ENCODE data around the gene MAP1LC3A. TPM values are rescaled to one million over a fixed set of nuclear protein-coding genes. Genes with fewer than 3 reads are reported as not detected.

Gene MAP1LC3A
- total RNA-seq, 1 donor from 2014 or later: 71.5 TPM

- no peaks in the 10 kb centered on the region for H3K9me3 ChIP-seq
- no peaks in the 10 kb centered on the region for H3K27me3 ChIP-seq
- TF ChIP-seq POLR2A (IDR thresholded peaks at IDR 0.05): no peak
- no peak for TF ChIP-seq POLR2AphosphoS5 (IDR thresholded peaks at IDR 0.05; ENCODE audit: insufficient read depth in 1 of 2, low read depth in 1 of 2)
- no peak for TF ChIP-seq CTCF (IDR thresholded peaks at IDR 0.05)
- peaks cover 23% of the 10 kb centered on the region for H3K4me1 ChIP-seq
- intact Hi-C loops (cut with DNase I): no loop called here
- H3K4me3 ChIP-seq: peak overlapping the region; percentile 78 to 94
- H3K27ac ChIP-seq: peak overlapping the region; percentile 95
- no peaks in the 10 kb centered on the region for H3K36me3 ChIP-seq
- DNase-seq (ENCODE audit: extremely low spot score in 2 of 2): no peak
Observed at GRCh38 chr20:34557936-34558319, 590 bp upstream of the MAP1LC3A start.

GRCh38 chr20:34559311-34560140, 1.0 kb downstream of the MAP1LC3A start:
- H3K4me1 ChIP-seq: peaks cover 23% of the 10 kb centered on the region
- DNase-seq (ENCODE audit: extremely low spot score in 2 of 2): no peak
- H3K4me3 ChIP-seq: peak overlapping the region; percentile 78 to 94
- H3K27me3 ChIP-seq: no peaks in the 10 kb centered on the region
- peak overlapping the region; percentile 95 for H3K27ac ChIP-seq
- no peaks in the 10 kb centered on the region for H3K9me3 ChIP-seq
- no peaks in the 10 kb centered on the region for H3K36me3 ChIP-seq
- no peak for TF ChIP-seq POLR2A (IDR thresholded peaks at IDR 0.05)
- no peak for TF ChIP-seq POLR2AphosphoS5 (IDR thresholded peaks at IDR 0.05; ENCODE audit: insufficient read depth in 1 of 2, low read depth in 1 of 2)
- intact Hi-C loops (cut with DNase I): no loop called here

GRCh38 chr20:34560141-34560523, 1.6 kb downstream of the MAP1LC3A start:
- no peaks in the 10 kb centered on the region for H3K36me3 ChIP-seq
- no peak for DNase-seq (ENCODE audit: extremely low spot score in 2 of 2)
- H3K27ac ChIP-seq: peak overlapping the region; percentile 95
- no peaks in the 10 kb centered on the region for H3K27me3 ChIP-seq
- intact Hi-C loops (cut with DNase I): no loop called here
- H3K9me3 ChIP-seq: no peaks in the 10 kb centered on the region
- peak overlapping the region in 1 of 2 donors; percentile 94 for H3K4me3 ChIP-seq
- H3K4me1 ChIP-seq: peaks cover 23% of the 10 kb centered on the region
- TF ChIP-seq POLR2AphosphoS5 (IDR thresholded peaks at IDR 0.05; ENCODE audit: insufficient read depth in 1 of 2, low read depth in 1 of 2) (no peak), POLR2A (IDR thresholded peaks at IDR 0.05) (no peak), CTCF (IDR thresholded peaks at IDR 0.05) (no peak)

GRCh38 chr20:34560614-34561013, 2.1 kb downstream of the MAP1LC3A start:
- intact Hi-C loops (cut with DNase I): no loop called here
- Histone ChIP-seq H3K27ac (no peak overlapping the region), H3K4me1 (peaks cover 23% of the 10 kb centered on the region), H3K4me3 (no peak overlapping the region), H3K36me3 (no peaks in the 10 kb centered on the region), H3K9me3 (no peaks in the 10 kb centered on the region), H3K27me3 (no peaks in the 10 kb centered on the region)
- TF ChIP-seq POLR2AphosphoS5 (IDR thresholded peaks at IDR 0.05; ENCODE audit: insufficient read depth in 1 of 2, low read depth in 1 of 2) (no peak), CTCF (IDR thresholded peaks at IDR 0.05) (no peak), POLR2A (IDR thresholded peaks at IDR 0.05) (no peak)
- DNase-seq (ENCODE audit: extremely low spot score in 2 of 2): no peak

GRCh38 chr20:34561661-34562060, 3.1 kb downstream of the MAP1LC3A start:
- intact Hi-C loops (cut with DNase I): no loop called here
- Histone ChIP-seq H3K4me3 (no peak overlapping the region), H3K9me3 (no peaks in the 10 kb centered on the region), H3K27ac (no peak overlapping the region), H3K36me3 (no peaks in the 10 kb centered on the region), H3K4me1 (peaks cover 23% of the 10 kb centered on the region), H3K27me3 (no peaks in the 10 kb centered on the region)
- TF ChIP-seq POLR2AphosphoS5 (IDR thresholded peaks at IDR 0.05; ENCODE audit: insufficient read depth in 1 of 2, low read depth in 1 of 2) (no peak), CTCF (IDR thresholded peaks at IDR 0.05) (no peak), POLR2A (IDR thresholded peaks at IDR 0.05) (no peak)
- no peak for DNase-seq (ENCODE audit: extremely low spot score in 2 of 2)

All from vagina (tissue), 2 donors.